Superior temporal gyrus (tissue), 1 donor: ENCODE results near the gene GALNT13.

Experiments used
- DNase-seq: peaks from one replicate; pipeline ENCODE4 v3.0.0-alpha.2; 2016; ENCODE audit errors: extremely low spot score

Gene GALNT13

DNA sequence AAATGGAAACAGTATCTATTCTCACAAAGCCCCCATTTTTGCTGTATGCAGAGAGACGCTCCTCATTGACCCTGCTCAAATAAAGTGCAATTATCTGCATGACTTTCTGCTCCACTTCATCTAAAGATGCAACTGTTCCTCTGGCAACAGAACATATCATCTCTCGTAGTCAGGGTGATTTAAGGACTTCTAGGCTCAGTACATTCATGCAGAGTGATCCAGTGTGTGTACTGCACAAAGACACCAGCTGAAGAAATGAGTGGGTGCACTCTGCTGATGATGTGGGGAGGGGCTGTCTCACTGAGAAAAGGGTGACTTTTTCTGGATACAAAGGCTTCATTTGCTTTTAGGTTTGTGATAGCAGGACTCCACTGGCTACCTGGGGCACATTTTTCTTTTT, 355.2 kb downstream of the GALNT13 start:
- DNase-seq, result no peak

DNA sequence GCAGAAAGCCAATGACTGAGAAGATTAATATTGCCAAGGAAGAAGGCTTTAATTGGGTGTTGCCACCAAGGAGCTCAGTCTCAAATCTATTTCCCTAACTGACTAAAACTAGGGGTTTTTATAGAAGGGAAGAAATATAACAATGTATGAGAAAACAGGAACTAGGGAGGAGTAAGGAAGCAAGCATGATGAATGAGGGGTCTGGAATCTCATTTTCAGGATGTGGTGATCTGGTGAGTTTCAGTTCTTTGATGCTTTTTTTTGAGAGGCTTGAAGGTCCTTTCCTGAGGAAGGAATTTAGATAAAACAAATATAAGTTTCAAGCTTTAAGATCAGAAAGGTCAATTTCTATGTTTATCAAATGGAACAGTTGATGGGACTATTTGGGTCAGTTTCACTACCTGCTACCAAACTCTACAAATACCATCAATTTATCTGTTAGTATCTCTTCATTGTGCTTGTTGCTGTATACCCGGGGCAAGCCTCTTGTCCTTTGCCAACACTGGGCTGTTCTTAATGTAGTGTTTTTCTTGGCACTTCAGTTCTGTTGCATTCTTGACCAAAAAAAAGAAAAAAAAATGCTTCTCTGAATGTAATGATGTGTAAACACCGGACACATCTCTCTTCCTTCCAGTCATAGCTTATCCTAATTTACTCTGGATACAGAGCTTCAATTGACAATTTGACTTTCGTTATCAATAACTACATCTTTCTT, 357.0 kb downstream of the GALNT13 start:
- no peak for DNase-seq

DNA sequence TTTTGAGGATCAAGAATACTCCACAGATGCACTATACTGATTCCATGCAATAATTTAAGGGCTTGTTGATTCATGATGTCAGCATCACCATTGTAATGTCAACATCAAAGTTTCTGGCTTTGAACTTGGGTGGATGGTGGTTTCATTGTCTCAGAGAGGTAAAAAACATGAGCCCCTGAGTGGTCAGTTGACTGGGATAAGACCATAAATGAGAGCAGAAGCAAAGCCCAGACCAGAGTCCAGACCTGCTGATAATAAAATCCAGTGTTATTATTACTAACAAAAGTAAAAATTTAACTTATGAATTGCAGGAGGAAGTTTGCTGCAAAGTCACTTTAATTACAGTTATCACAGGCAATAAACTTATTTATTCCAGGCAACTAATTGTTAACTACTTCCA, 358.2 kb downstream of the GALNT13 start:
- DNase-seq, result no peak

- DNase-seq, result no peak
Observed at GRCh38 chr2:154231021-154231420, 359.3 kb downstream of the GALNT13 start.

GRCh38 chr2:154233231-154233630, 361.5 kb downstream of the GALNT13 start:
- no peak for DNase-seq

- DNase-seq, result no peak
Observed at GRCh38 chr2:154238252-154238651, 366.5 kb downstream of the GALNT13 start.

DNA sequence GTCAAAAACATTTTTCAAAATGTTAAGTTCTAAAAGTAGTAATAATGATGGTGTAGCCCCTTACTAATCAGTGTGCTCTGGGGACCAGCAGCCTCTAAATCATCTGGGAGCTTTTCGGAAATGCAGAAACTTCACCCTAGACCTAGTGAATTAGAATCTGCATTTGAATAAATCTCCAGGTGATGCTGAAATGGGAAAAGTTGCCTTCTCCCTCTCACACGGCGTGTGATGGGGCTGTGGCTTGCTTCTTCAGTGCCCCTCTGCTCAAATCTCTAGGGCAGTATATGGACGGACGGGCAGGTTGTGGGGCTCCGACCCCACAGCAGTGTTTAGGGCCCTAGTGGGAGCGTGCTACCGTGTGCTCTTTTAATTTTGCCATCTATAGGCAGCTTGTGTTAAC, 368.6 kb downstream of the GALNT13 start:
- DNase-seq, result no peak

DNA sequence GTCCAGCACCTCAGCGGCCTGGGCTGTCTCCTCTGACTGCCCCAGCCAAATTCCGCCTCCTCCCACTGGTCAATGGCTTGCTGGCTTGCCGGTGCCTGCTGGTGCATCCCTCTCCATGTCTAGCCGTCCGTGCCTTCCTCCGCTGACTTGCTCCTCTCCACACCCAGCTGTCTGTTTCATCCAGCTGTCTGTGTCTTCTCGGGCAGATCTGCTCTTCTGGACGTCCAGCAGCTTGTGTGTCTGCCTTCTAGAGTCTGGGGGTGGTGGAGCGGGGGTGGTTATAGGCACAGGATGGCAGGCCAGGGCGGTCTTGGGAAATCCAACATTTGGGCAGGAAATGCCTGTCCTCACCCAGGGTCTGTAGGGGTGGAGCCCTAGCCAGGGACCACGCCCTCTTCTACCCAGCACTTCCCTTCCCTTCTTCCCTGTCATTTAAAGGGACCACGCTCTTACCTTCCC, 369.2 kb downstream of the GALNT13 start:
- DNase-seq, result no peak

DNA sequence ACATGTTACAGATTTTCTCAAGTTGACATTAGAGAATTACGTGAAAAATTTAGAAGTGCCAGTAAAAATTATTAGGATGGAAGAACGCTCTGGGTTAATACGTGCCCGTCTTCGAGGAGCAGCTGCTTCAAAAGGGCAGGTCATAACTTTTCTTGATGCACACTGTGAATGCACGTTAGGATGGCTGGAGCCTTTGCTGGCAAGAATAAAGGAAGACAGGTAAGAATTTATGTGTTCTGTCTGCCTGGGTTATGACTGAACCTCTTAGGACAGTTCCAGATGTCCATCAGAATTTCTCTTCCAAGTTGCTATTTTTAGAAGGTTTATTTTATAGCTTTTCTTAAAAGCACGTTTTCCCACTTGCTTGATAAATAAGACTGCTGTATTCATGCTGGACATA, 371.0 kb downstream of the GALNT13 start:
- DNase-seq, result no peak

- no peak for DNase-seq
Observed at GRCh38 chr2:154243685-154244084, 372.0 kb downstream of the GALNT13 start.

GRCh38 chr2:154244932-154245331, 373.2 kb downstream of the GALNT13 start:
- no peak for DNase-seq

DNA sequence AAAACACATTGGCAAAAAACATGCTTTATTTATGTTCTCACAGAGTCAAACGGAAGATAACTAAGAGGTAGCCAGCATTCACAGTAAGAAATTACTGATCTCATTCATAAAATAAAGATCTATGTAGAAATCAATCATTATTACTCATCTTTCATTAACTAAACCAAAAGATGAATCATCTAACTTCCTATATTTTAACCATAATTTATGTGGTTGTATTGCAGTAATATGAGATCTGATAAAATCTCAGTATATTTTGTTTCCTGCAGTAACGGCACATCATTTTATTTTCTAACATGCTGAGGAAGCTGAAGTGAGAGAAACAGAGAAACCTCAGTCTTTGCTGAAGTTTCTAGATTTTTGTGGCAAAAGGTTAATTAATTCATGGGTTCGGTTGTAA, 375.8 kb downstream of the GALNT13 start:
- DNase-seq, result no peak

DNA sequence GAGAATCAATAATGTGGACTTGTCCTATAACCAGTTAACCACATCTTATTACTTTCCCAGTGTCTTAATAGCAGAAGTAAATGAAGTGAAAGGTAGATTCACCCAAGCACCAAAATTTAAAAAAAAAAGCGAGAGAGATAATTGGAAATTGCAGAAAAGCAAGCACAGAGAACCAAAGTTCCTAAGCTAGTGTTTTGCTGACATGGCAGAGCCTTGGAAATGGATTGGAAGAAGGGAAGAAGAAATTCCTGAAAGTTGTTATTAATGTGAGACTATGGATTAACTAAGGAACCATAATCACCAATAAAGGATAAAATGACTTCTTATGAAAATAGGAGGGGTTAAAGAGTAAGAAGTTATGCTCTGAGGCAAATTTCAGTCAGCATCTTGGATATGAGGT, 384.4 kb downstream of the GALNT13 start:
- no peak for DNase-seq

DNA sequence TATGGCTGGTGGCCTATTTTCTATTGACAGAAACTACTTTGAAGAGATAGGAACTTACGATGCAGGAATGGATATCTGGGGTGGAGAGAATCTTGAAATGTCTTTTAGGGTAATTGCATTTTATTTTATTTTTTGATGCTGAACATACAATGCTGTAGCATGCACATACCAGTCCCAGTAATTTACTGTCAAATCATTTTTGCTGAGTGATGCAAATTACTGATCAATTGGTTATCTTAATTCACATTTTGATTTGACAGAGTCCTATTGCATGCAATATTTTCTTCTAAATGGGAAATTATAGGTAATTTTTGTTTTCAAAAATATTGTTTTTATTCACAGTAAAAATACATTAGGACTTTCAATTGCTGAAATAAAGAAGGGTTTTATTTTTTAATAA, 387.3 kb downstream of the GALNT13 start:
- DNase-seq, result no peak

- DNase-seq, result no peak
Observed at GRCh38 chr2:154261473-154262027, 389.8 kb downstream of the GALNT13 start.

GRCh38 chr2:154263206-154263605, 391.5 kb downstream of the GALNT13 start:
- DNase-seq, result no peak

DNA sequence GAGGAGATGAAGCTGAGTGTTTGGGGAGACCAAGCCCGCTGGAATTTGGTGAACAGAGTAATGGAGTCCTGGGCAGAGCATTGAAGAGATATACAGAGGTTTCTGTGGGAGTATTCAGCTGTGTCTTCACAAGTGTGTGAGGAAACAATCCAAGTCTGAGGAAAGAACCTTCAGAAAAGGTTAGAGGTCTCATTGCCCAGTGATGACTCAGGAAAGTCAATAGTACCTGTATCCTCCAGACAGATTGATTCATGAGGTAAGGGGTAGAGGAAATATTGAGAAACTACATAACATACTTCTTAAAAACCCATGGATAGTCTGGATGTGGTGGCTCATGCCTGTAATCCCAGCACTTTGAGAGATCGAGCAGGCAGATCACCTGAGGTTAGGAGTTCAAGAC, 392.3 kb downstream of the GALNT13 start:
- no peak for DNase-seq

GRCh38 chr2:154267983-154268382, 396.3 kb downstream of the GALNT13 start:
- no peak for DNase-seq

GRCh38 chr2:154280543-154280942, 408.8 kb downstream of the GALNT13 start:
- no peak for DNase-seq

- no peak for DNase-seq
Observed at GRCh38 chr2:154289870-154290269, 418.1 kb downstream of the GALNT13 start.

DNA sequence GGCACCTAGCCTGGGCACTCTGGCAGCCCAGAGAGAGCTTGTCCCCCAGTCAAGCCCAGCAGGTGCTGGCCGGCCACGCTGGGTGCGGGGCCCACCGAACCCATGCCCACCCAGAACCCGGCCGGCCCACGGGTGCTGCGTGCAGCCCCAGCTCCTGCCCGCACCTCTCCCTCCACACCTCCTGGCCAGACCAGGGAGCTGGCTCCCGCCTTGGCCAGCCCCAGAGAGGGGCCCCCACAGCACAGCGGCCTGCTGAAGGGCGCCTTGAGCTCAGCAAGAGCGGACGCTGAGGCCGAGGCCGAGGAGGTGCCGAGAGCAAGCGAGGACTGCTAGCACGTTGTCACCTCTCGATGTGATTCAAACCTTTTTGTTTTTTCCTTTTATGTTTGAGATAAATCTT, 419.8 kb downstream of the GALNT13 start:
- DNase-seq, result no peak

- DNase-seq, result no peak
Observed at GRCh38 chr2:154291927-154292326, 420.2 kb downstream of the GALNT13 start.

DNA sequence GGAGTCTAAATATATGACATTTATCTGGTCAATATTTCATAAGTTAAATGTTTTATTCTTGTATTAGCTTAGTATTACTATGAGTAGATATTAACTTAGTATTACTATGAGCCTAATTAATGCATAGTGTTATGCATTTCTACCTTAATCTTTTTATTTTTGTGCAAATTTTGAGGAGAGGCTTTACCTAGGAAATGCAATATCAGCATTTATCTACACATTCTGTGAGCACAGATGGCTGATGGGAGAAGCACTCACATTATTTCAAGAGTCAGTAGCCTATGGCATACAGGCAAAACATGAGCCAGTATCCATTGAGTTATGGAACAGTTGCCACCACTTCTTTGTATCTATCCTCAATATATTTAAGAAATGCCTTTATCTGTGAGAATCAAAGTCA, 422.1 kb downstream of the GALNT13 start:
- no peak for DNase-seq
